MCF 10A (cell line): ENCODE data around the gene COMMD1. TPM values are rescaled to one million over a fixed set of nuclear protein-coding genes. Genes with fewer than 3 reads are reported as not detected.

Source experiments
- BruUV-seq: library from RNA; stranded (reverse); fragments of 400-500 nt; replicated peaks from 2 replicates; lab custom pipeline; 2021; lab: Mats Ljungman, UMichigan
- CTCF ChIA-PET: fragments of 300-600 bp; sonication (Branson Sonifier 250); formaldehyde crosslinking; extraction: SDS; loops from one replicate; lab custom pipeline; 2021; ENCODE audit warnings: antibody characterized with exemption, inconsistent platforms; lab: Yijun Ruan, JAX
- POLR2A ChIA-PET: fragments of 300-600, 350-650 bp; sonication (Branson Sonifier 250); formaldehyde crosslinking; extraction: SDS; loops from one replicate; lab custom pipeline; 2020; ENCODE audit warnings: antibody characterized with exemption, inconsistent platforms; lab: Yijun Ruan, JAX
- DNase-seq: peaks from one replicate; pipeline ENCODE4 v3.0.0-alpha.2; 2018; ENCODE audit not compliant: unreplicated experiment
- H3K27ac Mint-ChIP-seq: one replicate; pipeline ENCODE4 v1.8.0; 2022; ENCODE audit warnings: mild to moderate bottlenecking, low read depth, mixed read lengths; ENCODE audit not compliant: unreplicated experiment
- H3K27me3 Mint-ChIP-seq: one replicate; pipeline ENCODE4 v1.8.0; 2022; ENCODE audit warnings: mixed read lengths; ENCODE audit not compliant: insufficient read depth, unreplicated experiment
- H3K36me3 Mint-ChIP-seq: one replicate; pipeline ENCODE4 v1.8.0; 2022; ENCODE audit warnings: mild to moderate bottlenecking, moderate library complexity, mixed read lengths; ENCODE audit not compliant: insufficient read depth, unreplicated experiment
- H3K4me1 Mint-ChIP-seq: one replicate; pipeline ENCODE4 v1.8.0; 2022; ENCODE audit warnings: mixed read lengths; ENCODE audit not compliant: insufficient read depth, unreplicated experiment
- H3K4me3 Mint-ChIP-seq: one replicate; pipeline ENCODE4 v1.8.0; 2022; ENCODE audit warnings: mild to moderate bottlenecking, moderate library complexity, mixed read lengths; ENCODE audit not compliant: unreplicated experiment
- H3K9me3 Mint-ChIP-seq: one replicate; pipeline ENCODE4 v1.8.0; 2022; ENCODE audit warnings: mixed read lengths; ENCODE audit not compliant: unreplicated experiment
- intact Hi-C: fragments of 100-400 bp; cut with micrococcal nuclease; formaldehyde crosslinking; loops from 2 replicates; pipeline ENCODE4 v1.14.1; 2022
- total RNA-seq: library from RNA; stranded (reverse); gene quantifications from 2 replicates; pipeline ENCODE4 v1.2.3, GENCODE V29; 2022
- TF ChIP-seq, protein P1 (sequence below): fragments of 200-600 bp; IDR thresholded peaks from one replicate; pipeline ENCODE4 v1.8.0; 2022; ENCODE audit warnings: antibody characterized with exemption, mild to moderate bottlenecking; ENCODE audit not compliant: unreplicated experiment

COMMD1 gene
- total RNA-seq, 1 experiment from 2014 or later: 33.8 TPM

DNA sequence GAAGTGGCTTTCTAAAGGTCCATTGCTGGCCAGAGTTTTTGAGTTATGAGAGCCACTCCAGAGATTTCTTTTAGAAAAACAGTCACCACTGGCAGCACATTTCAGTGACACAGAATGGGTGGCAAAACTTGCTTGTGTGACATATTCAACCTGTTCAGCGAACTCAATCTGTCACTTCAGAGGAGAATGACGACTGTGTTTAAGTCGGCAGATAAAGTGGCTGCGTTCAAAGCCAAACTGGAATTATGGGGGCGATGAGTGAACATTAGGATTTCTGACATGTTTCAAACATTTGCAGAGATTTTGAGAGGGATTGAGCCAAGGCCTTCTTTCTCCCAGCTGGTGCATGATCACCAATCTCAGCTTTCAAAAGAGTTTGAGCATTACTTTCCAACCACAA, 150.9 kb downstream of the COMMD1 start:
- Mint-ChIP-seq H3K4me3 (no peak overlapping the region), H3K27ac (no peak overlapping the region), H3K4me1 (no peaks in the 10 kb centered on the region), H3K27me3 (no peaks in the 10 kb centered on the region), H3K9me3 (no peaks in the 10 kb centered on the region), H3K36me3 (peaks cover 12% of the 10 kb centered on the region)
- ChIA-PET POLR2A (no interaction called here), CTCF (no interaction called here)
- DNase-seq: no peak
- BruUV-seq: no TSS peak
- intact Hi-C loops: no loop called here
- TF ChIP-seq, protein P1, sequence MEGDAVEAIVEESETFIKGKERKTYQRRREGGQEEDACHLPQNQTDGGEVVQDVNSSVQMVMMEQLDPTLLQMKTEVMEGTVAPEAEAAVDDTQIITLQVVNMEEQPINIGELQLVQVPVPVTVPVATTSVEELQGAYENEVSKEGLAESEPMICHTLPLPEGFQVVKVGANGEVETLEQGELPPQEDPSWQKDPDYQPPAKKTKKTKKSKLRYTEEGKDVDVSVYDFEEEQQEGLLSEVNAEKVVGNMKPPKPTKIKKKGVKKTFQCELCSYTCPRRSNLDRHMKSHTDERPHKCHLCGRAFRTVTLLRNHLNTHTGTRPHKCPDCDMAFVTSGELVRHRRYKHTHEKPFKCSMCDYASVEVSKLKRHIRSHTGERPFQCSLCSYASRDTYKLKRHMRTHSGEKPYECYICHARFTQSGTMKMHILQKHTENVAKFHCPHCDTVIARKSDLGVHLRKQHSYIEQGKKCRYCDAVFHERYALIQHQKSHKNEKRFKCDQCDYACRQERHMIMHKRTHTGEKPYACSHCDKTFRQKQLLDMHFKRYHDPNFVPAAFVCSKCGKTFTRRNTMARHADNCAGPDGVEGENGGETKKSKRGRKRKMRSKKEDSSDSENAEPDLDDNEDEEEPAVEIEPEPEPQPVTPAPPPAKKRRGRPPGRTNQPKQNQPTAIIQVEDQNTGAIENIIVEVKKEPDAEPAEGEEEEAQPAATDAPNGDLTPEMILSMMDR: no peak

DNA sequence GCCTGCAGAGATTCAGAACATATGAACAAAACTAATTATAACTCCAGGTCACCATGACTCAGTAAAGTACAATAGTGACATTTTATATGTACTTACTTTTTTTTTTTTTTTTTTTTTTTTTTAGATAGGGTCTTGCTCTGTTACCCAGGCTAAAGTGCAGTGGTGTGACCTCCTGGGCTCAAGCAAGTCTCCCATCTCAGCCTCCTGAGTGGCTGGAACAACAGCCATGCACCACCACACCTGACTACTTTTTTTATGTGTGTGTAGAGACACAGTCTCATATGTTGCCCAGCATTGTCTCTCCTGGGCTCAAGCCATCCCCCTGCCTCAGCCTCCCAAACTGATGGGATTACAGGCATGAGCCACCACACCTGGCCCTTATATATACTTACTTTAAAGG, 159.8 kb downstream of the COMMD1 start:
- ChIA-PET POLR2A (no interaction called here), CTCF (no interaction called here)
- Mint-ChIP-seq H3K4me1 (no peaks in the 10 kb centered on the region), H3K36me3 (no peaks in the 10 kb centered on the region), H3K27ac (no peak overlapping the region), H3K4me3 (no peak overlapping the region), H3K9me3 (no peaks in the 10 kb centered on the region), H3K27me3 (no peaks in the 10 kb centered on the region)
- DNase-seq: no peak
- TF ChIP-seq, protein P1: no peak
- no TSS peak for BruUV-seq
- intact Hi-C loops: no loop called here

DNA sequence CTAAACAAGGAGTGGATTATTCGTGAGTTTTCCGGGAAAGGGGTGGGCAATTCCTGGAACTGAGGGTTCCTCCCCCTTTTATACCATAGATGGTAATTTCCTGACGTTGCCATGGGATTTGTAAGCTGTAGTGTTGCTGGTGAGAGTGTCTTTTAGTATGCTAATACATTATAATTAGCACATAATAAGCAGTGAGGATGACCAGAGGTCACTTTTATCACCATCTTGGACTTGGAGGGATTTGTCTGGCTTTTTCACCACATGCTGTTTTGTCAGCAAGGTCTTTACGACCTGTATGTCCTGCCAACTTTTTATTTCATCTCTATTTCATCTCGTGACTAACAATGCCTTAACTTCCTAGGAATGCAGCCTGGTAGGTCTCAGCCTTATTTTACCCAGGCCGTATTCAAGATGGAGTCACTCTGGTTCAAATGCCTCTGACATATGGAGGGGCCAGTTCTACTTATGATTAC, 165.7 kb downstream of the COMMD1 start:
- Mint-ChIP-seq H3K27ac (no peak overlapping the region), H3K4me1 (no peaks in the 10 kb centered on the region), H3K27me3 (no peaks in the 10 kb centered on the region), H3K36me3 (peaks cover 8% of the 10 kb centered on the region), H3K9me3 (no peaks in the 10 kb centered on the region), H3K4me3 (no peak overlapping the region)
- no TSS peak for BruUV-seq
- no peak for DNase-seq
- POLR2A ChIA-PET: no interaction called here
- intact Hi-C loops: no loop called here
- TF ChIP-seq, protein P1: no peak
- CTCF ChIA-PET: interaction anchor here (0.7 kb wide), 1 partner anchor 352 kb away, joined by 3 read pairs; no protein-coding TSS in a partner anchor

DNA sequence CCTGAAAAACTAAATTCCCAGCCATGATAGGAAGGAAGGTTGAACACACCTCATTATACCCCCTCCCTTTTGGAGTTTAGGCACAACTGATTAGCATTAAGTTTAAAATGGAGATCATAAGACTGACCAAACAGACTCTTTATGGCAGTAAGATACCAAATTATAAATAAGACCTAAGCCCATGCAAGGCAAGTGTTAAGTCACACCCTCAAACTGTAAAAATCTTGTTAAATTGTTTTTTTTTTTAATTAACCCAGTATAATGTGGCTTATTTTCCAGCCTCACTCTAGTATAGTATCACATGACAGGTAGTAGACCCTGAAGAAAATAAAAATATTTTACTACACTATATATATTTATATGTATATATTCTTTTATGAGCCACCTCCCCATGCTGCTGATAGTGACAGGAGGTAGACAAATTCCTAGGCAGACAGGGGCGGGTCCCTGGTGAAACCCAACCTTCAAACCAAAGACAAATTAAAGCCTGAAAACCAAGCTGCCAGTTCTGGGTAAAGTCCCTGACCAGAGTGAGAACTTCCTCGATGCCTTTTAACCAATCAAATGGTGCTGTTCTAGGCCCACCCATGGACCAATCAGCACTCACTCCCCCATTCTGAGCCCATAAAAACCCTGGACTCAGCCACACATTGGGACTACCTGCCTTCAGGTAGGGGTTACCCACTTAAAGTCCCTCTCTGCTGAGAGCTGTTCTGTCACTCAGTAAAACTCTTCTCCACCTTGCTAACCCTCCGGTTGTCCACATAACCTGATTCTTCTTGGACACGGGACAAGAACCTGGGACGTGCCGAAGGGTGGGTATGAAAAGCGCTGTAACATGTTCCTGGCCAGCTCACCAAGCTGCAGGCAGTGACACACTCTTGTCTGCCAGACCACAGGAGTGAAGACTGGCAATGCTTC, 166.5 kb downstream of the COMMD1 start:
- no peak for DNase-seq
- ChIA-PET POLR2A (interaction anchor here (0.6 kb wide), 1 partner anchor 86 kb away, joined by 3 read pairs; no protein-coding TSS in a partner anchor), CTCF (interaction anchor here (0.6 kb wide), 1 partner anchor 151 kb away, joined by 4 read pairs; no protein-coding TSS in a partner anchor)
- no TSS peak for BruUV-seq
- intact Hi-C loops: no loop called here
- H3K27me3 Mint-ChIP-seq: no peaks in the 10 kb centered on the region
- TF ChIP-seq, protein P1: no peak
- H3K36me3 Mint-ChIP-seq: peaks cover 8% of the 10 kb centered on the region
- H3K4me3 Mint-ChIP-seq: no peak overlapping the region
- H3K9me3 Mint-ChIP-seq: no peaks in the 10 kb centered on the region
- H3K4me1 Mint-ChIP-seq: no peaks in the 10 kb centered on the region
- H3K27ac Mint-ChIP-seq: no peak overlapping the region
